GM18508 (cell line): ENCODE measurements around the gene CSPG5.

ENCODE experiments used
- ATAC-seq: cut with Tn5 transposase; IDR thresholded peaks from one replicate; pipeline ENCODE4 v1.9.1; 2021; ENCODE audit warnings: moderate number of reproducible peaks; ENCODE audit not compliant: insufficient read depth, unreplicated experiment

CSPG5 gene

GRCh38 chr3:47578691-47579632 is at the start of gene CSPG5:
Gene CSPG5 (minus strand): TSS chr3:47578865. CDS start chr3:47578693, 172 bp downstream.
- no peak for ATAC-seq

GRCh38 chr3:47628426-47628825 is 49.8 kb upstream of the CSPG5 start:
- no peak for ATAC-seq

GRCh38 chr3:47622671-47623461 is 44.2 kb upstream of the CSPG5 start:
- no peak for ATAC-seq

GRCh38 chr3:47617086-47618010 is 38.7 kb upstream of the CSPG5 start:
- no peak for ATAC-seq

GRCh38 chr3:47614788-47615187 is 36.1 kb upstream of the CSPG5 start:
- ATAC-seq, result no peak

GRCh38 chr3:47613722-47614121 is 35.1 kb upstream of the CSPG5 start:
- no peak for ATAC-seq

- ATAC-seq, result no peak
These were observed 34.2 kb upstream of the CSPG5 start for GRCh38 chr3:47612879-47613278.

GRCh38 chr3:47612178-47612577 is 33.5 kb upstream of the CSPG5 start:
- ATAC-seq, result no peak

GRCh38 chr3:47611576-47611975 is 32.9 kb upstream of the CSPG5 start:
- ATAC-seq, result no peak

GRCh38 chr3:47610583-47610982 is 31.9 kb upstream of the CSPG5 start:
- ATAC-seq, result no peak

GRCh38 chr3:47607335-47607734 is 28.7 kb upstream of the CSPG5 start:
- no peak for ATAC-seq

GRCh38 chr3:47606165-47606564 is 27.5 kb upstream of the CSPG5 start:
- ATAC-seq, result no peak

- ATAC-seq, result no peak
These were observed 27.0 kb upstream of the CSPG5 start for GRCh38 chr3:47605652-47606051.

GRCh38 chr3:47604145-47604544 is 25.5 kb upstream of the CSPG5 start:
- ATAC-seq, result no peak

- ATAC-seq, result no peak
These were observed 24.7 kb upstream of the CSPG5 start for GRCh38 chr3:47603332-47603731.

GRCh38 chr3:47601281-47601680 is 22.6 kb upstream of the CSPG5 start:
- no peak for ATAC-seq

- no peak for ATAC-seq
These were observed 16.1 kb upstream of the CSPG5 start for GRCh38 chr3:47594792-47595191.

- no peak for ATAC-seq
These were observed 13.6 kb upstream of the CSPG5 start for GRCh38 chr3:47592066-47592795.

GRCh38 chr3:47590216-47590615 is 11.6 kb upstream of the CSPG5 start:
- ATAC-seq, result no peak

- ATAC-seq, result no peak
These were observed 9.9 kb upstream of the CSPG5 start for GRCh38 chr3:47588587-47588986.
